Measurements from ENCODE around the gene TMED1.
"Not testable (repeated sequence)": the region's sequence is repeated elsewhere in the genome, so short reads cannot be mapped to it uniquely, and the experiment has no call there.

The TMED1 gene

GRCh38 chr19:10835754-10836478 lies at the start of gene TMED1:
TMED1 (minus strand) TSS chr19:10836212; CDS start chr19:10836191, 21 bp downstream.
- DNase-seq, result peak; percentile 97

DNA sequence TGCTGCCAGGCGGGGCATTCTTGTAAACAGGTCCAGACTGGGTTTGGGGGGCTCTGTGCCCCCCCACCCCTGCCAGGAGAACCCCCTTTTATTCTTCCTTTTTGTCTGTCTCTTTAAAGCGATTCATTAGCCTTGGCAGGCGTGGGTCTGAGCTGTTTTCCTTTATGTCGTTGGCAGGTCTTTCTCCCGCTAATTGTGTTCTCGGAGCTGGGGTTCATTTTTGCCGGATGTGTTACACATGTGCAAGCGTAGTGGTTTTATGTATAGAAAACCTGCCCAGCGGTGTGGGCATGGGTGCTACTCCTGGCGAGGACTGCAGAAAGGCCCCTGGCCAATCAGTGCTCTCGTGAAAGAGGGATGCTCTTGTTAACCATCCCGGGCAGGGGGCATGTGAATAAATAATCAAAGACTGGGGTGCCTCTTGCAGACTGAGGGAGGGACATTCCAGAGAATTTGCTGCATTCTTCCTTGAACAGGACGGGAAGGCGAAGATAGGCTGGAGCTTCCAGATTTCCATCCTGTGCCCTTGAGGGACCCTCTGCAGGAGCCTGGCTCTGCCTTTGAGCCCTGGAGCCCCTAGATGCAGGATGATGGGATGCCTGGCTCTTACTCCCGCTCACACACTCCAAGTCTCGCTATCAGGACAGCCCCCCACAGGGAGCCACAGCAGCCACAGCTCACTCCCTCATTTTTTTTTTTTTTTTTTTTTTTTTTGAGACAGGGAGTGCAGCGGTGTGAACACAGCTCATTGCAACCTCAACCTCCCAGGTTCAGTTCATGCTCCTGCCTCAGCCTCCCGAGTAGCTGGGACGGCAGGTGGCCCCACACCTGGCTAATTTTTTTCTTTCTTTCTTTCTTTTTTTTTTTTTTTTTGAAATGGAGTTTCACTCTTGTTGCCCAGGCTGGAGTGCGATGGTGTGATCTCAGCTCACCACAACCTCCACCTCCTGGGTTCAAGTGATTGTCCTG lies 49.5 kb upstream of the TMED1 start:
- no peak for DNase-seq

DNA sequence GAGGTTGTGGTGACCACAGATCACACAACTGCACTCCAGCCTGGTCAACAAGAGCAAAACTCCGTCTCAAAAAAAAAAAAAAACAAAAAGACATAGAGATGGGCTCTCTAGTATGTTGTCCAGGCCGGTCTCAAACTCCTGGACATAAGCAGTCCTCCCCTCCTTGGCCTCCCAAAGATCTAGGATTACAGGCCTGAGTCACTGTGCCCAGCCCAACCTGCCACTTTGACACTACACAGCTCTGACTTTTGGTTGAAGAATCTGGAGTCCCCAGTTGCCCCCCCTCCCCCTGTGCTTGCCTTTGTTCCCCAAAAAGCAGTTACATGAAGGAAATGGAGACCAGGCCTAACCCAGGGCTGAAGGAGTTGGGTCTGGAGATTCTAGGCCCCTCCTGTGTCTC lies 48.3 kb upstream of the TMED1 start:
- no peak for DNase-seq

GRCh38 chr19:10882108-10882457 lies 46.1 kb upstream of the TMED1 start:
- DNase-seq, result no peak

GRCh38 chr19:10881403-10882107 lies 45.5 kb upstream of the TMED1 start:
- no peak for DNase-seq

DNA sequence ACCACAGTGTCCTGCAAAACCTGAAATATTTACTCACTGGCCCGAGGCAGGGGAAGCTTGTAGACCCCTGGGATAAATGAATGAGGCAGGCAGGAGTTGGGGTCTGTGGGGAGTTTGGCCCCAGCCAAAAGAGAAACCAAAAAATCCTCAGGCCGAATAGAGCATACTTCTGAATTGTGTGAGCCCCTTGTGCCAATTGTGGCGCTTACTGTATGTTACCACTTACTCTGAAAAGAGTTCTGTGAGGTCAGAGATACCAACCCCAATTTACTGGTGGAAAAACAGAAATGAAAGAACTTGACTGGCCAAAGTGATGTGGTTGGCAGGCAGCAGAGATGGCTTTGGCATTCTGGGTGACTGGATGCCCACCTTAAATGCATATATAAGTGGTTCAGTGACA lies 42.2 kb upstream of the TMED1 start:
- no peak for DNase-seq

- not testable (repeated sequence) for DNase-seq
Observed at GRCh38 chr19:10877608-10878007, 41.6 kb upstream of the TMED1 start.

GRCh38 chr19:10876459-10877240 lies 40.6 kb upstream of the TMED1 start:
- no peak for DNase-seq

GRCh38 chr19:10874024-10874423 lies 38.0 kb upstream of the TMED1 start:
- no peak for DNase-seq

DNA sequence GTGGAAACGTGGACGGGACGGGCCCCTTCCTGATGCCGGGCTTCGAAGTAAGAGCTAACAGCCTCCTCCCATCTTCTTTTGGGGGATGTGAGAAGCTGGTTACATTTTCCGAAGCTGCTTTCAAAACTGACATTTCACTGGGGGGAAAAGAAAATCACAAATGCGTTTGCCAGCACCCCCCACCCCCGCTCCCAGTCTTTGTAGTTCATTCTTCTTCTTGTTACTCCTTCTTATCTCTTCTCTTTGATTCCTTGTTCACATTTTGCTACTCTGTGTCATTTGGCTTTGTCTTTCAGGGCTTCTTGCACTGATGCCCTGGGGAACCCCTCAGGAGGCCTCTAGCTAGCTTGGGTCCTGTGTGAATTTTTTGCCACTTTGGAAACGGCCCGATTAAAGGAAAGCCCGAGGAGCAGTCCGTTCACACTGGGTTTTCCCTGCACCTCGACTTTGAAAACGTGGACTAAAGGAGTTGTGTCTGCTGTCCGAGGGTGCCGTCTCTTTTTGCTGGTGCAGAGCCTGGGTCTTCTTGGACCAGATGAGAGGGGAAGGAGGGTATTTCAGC lies 36.6 kb upstream of the TMED1 start:
- peak; percentile 25 for DNase-seq

DNA sequence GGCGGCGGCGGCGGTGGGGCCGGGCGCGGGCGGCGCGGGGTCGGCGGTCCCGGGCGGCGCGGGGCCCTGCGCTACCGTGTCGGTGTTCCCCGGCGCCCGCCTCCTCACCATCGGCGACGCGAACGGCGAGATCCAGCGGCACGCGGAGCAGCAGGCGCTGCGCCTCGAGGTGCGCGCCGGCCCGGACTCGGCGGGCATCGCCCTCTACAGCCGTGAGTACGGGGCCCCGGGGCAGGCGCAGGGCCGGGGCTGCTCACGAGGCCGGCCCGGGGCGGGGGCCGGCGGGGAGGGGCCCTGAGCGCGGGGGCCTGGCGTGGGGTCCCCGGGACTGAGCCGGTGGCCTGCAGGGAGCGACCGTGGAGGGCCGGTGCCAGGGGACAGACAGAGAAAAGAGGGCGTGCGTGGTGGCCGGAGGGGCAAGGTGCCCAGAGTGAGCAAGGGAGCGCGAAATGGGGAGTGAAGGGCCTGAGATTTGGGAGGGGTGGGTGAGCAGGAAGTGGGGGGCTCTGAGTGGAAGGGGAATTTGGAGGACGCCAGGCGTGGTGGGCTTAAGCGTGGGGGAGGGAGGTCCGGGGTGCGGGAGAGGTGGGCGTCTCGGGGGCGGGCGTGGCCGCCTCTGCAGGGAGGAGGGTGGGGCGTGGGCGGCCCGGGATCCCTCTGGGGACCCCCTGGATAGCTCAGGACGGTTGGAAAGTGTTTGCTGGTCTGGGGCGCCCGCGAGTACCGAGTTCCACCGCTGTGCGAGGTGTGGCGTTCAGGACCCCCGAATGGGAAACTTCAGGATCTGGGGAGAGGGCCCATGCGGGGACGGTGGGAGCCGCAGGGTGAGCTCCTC lies 35.9 kb upstream of the TMED1 start:
- peak; percentile 23 for DNase-seq

- DNase-seq, result peak; percentile 99
Observed at GRCh38 chr19:10870955-10871603, 35.1 kb upstream of the TMED1 start, which contains the start of gene CARM1. CARM1 (plus strand) TSS chr19:10871553; CDS start chr19:10871703, 150 bp downstream.

DNA sequence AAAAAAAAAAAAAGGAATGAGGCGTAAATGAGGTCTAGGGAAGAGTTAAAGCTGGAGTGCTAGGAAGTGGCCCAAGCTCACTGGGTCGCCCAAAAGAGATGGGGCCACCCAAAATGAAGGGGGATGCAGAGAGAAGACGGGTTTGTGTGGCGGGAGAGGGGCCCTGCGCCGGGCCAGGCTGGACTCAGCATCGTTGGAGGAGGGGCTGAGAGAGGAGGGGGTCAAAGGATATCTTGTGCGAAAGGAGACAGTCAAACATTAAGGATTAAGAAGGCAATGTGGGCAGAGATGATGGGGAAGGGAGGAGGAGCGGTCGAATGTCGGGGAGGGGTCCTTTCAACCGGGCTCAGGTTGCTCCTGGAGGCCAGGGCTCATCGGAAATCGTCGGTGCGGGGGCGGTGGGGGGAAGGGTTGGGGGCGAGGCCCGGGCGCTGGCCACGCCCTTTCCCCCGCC lies 34.5 kb upstream of the TMED1 start:
- DNase-seq, result no peak

GRCh38 chr19:10869872-10870311 lies 33.9 kb upstream of the TMED1 start:
- not testable (repeated sequence) for DNase-seq

DNA sequence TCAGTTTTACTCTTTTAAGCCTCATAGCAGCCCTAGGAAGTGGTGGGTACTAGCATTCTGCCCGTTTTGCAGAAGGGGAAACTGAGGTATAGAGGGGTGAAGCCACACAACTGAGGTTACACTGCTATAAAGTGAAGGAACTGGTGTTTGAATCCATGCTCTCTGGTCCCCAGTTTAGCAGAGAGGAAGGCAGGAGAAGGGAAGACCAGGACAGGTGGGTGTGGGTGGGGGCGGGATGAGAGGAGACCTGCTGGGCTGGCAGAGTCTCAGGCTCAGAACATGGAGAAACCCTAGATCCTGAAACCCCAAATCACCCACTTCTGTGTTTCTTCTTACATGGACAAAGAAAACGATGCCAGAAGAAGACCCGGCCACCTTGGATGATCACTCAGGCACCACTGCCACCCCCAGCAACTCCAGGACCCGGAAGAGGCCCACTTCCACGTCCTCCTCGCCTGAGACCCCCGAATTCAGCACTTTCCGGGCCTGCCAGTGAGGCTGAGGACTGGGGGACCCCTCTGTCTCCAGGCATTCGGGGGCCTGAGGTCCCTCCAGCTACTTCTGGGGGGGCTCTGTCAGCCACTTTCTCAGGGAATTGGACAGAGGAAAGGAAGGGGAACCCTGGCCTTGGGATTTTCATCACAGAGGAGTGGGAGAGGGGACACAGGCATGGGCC lies 33.0 kb upstream of the TMED1 start:
- DNase-seq, result no peak

DNA sequence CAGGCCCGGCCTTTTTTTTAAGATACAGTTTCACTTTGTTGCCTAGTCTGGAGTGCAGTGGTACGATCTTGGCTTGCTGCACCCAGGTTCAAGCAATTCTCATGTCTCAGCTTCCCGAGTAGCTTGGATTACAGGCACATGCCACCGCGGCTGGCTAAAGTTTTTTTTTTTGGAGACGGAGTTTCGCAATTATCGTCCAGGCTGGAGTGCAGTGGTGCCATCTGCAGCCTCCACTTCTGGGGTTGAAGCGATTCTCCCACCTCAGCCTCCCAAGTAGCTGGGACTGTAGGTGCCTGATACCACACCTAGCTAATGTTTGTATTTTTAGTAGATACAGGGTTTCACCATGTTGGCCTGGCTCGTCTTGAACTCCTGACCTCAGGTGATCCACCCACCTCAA lies 30.5 kb upstream of the TMED1 start:
- DNase-seq, result no peak

GRCh38 chr19:10864538-10864899 lies 28.5 kb upstream of the TMED1 start:
- DNase-seq, result peak; percentile 88

DNA sequence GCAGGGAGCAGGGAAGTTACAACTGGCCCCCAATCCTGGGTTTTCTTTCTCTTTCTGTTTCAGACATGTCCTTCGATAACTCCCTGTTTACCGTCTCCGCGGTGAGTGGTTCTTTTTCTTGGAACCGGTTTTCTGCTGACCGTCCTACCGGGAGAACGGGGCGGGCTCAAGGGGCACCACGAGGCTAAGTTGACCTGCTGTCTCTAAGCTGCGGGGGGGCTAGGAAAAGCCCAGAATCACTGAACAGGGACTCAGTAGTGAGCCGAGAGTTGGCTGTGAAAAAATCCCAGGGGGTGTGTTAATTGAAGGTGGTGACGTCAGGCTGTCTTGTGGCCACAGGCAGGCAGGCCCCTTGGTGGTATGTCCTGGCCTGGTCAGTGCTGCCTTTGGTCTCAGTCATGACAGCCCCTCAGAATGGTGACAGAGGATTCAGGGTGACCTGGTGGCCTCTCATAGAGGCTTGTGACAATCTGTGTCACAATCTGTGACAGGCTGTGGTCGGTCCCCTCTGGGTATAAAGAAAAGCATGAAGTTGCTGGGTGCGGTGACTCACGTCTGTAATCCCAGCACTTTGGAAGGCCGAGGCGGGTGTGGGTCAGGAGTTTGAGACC lies 27.2 kb upstream of the TMED1 start:
- no peak for DNase-seq

GRCh38 chr19:10862561-10863106 lies 26.6 kb upstream of the TMED1 start:
- DNase-seq, result no peak
